ENCODE data around the gene CAMTA1.

The CAMTA1 gene

DNA sequence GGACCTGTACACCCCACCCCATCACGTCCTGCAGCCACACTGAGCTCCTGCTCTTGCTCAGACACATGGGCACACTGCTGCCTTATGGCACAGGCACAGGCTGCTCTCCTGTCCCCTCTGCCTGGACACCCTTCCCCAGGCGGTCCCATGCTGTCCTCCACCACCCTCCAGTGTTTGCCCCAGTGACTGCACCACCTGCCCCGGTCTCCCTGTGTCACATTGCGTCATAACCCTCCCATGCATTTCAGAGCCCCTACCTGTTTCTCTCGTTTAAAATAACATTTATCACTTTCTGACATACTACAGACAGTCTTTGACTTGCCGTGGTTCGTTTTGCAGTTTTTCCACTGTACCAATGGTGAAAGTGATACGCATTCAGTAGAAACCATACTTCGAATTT, 159.2 kb downstream of the CAMTA1 start:
- no peak overlapping the region for H3K27ac ChIP-seq
- no peak overlapping the region for H3K4me3 ChIP-seq

DNA sequence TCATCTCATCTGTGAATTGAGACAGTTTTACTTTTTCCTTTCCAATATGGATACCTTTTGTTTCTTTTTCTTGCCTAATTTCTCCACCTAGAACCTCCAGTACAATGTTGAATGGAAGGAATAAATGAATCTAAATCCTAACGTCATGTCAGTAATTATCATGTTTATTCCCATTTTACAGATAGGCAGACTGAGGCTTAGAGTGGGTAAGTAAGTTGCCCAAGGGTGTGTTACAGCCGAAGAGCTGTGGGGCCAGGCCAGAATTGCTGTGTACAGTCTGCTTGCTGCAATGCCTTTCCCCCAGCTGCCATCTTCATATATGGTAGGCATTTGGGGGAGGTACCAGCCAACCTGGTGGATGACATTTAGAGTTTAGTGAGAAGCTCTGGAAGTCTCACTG, 162.7 kb downstream of the CAMTA1 start:
- Histone ChIP-seq H3K4me3 (no peak overlapping the region), H3K27ac (no peak overlapping the region)

DNA sequence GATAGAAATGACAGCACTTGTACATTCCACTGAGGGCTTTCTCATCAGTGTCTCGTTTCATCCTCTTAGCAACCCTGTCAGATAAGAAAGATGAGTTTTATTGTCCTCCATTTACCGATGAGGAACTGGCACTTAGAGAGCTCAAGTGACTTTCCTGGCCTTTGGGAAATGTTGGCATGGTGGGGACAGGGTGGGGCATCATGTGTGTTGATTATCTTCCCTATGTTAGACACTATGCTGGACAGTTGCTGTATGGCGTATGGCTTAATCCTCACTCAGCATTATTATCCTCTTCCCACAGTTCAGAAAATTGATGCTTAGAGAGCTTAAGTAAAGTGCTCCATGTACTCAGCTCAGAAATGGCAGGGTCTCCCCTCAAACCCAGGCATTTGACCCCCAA, 163.2 kb downstream of the CAMTA1 start:
- H3K27ac ChIP-seq = no peak overlapping the region
- no peak overlapping the region for H3K4me3 ChIP-seq

GRCh38 chr1:6948861-6949260, 163.6 kb downstream of the CAMTA1 start:
- no peak overlapping the region for H3K27ac ChIP-seq
- H3K4me3 ChIP-seq = no peak overlapping the region

- Histone ChIP-seq H3K27ac (no peak overlapping the region), H3K4me3 (no peak overlapping the region)
Observed at GRCh38 chr1:6950001-6950765, 164.9 kb downstream of the CAMTA1 start.

DNA sequence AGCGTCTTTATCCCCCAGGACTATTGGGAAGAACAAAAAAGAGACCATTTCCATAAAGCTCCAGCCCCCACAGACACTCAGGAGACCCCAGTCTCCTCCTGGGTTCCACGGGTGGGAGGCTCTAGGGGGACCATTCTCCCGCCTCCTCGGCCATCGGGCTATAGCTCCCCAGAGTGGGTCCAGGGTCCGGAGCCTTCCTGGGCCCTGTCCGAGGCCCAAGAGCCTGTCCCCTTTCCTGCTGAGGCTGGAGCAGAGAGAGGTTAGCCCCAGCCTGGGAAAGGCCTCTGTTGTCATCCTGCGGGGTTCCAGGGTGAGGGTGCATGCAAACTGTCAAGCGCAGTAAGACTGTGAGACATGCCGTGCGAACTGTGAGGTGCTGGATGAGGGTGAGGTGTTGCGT, 166.3 kb downstream of the CAMTA1 start:
- Histone ChIP-seq H3K4me3 (no peak overlapping the region), H3K27ac (no peak overlapping the region)

- no peak overlapping the region for H3K4me3 ChIP-seq
- H3K27ac ChIP-seq = no peak overlapping the region
Observed at GRCh38 chr1:6953216-6953615, 168.0 kb downstream of the CAMTA1 start.

DNA sequence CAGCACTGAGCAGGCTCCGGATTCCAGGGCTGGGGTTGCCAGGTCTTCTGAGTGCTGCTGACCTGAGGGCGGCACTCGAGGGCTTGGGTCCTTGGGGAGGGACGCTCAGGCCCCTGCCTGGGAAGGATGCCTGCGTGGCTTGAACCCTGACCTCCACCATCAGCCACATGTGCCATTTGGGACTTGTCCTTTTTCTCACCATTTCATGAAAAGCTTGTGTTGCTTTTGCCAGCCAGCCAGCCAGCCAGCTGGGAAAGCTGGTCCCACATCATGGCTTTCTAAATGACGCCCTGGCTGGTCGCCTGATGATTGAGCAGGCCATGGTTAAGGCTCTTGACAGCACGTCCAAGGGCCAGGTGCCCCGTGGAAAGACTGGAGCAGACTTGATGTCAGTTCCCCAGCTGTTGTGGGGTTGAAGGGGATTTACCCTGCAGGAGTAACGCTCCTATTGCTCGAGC, 168.7 kb downstream of the CAMTA1 start:
- H3K4me3 ChIP-seq = no peak overlapping the region
- no peak overlapping the region for H3K27ac ChIP-seq

DNA sequence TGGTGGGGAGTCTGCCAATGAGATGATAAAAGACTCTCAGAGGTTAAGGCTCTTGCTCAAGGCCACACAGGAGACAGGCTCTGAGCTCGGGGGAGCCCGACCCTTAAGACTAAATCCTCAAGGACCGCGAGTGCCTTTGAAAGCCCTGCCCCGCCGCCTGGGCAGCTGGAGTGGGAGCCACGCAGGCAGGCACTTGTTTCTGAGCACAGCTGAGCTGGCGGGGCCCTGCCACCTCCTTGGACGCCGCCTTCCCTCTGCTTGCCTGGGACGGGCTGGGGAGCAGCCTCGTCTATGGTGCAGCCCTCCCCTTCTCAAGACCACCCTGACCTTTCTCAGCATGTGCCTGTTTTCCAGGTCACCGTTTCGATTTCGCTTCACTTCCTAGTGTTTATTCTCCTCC, 169.3 kb downstream of the CAMTA1 start:
- no peak overlapping the region for H3K4me3 ChIP-seq
- no peak overlapping the region for H3K27ac ChIP-seq

DNA sequence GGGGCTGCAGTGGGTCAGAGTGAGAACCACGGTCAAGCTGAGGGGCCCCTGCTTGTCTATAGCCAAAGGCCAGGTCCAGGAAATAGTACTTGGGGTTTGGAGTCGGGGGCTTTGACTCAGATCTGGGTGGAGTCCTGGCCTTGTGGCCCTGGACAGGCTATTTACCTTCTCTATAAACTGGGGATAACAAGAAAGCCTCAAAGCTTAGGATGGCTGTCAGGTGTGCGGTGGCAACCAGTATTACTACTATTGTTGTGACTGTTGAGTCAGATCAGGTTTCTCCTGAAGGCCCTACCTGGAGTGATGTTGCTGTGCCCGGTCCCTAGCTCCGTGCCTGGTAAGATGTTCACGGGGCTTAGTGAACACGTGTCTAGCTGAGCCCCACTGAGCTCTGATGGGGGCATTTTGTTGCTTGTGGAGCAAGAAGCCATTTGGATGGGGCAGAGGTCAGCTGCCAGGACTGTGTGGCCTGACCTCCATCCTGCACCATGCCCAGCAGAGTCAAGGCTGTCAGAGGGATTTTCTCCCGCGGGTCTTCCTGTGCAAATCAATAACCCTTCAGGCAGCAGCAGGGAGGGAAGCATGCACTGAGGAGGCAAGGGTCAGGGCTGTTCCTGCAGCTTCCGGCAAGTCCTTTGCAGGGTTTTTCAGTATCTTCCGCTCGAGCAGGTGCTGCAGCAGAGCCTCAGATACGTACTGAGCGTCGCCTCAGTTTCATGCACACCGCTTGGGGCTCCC, 170.3 kb downstream of the CAMTA1 start:
- Histone ChIP-seq H3K27ac (no peak overlapping the region), H3K4me3 (no peak overlapping the region)

- H3K27ac ChIP-seq = no peak overlapping the region
- no peak overlapping the region for H3K4me3 ChIP-seq
Observed at GRCh38 chr1:6956488-6957159, 171.4 kb downstream of the CAMTA1 start.

DNA sequence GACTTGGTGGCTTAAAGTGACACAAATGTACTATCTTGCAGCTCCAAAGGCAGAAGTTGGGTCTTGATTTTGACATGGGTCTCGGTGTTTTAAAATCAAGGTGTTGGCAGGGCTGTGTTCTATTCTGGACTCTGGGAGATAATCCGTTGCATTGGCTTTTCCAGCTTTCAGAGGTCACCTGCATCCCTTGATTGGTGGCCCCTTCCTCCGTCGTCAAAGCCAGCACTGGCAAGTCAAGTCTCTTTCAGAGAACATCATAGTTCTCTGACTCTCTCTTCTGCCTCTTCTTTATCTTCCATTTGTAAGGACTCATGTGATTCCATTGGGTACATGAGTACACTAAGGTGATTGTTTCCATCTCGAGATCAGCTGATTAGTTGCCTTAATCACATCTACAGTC, 172.1 kb downstream of the CAMTA1 start:
- no peak overlapping the region for H3K4me3 ChIP-seq
- no peak overlapping the region for H3K27ac ChIP-seq

- Histone ChIP-seq H3K27ac (no peak overlapping the region), H3K4me3 (no peak overlapping the region)
Observed at GRCh38 chr1:6958407-6959030, 173.3 kb downstream of the CAMTA1 start.

DNA sequence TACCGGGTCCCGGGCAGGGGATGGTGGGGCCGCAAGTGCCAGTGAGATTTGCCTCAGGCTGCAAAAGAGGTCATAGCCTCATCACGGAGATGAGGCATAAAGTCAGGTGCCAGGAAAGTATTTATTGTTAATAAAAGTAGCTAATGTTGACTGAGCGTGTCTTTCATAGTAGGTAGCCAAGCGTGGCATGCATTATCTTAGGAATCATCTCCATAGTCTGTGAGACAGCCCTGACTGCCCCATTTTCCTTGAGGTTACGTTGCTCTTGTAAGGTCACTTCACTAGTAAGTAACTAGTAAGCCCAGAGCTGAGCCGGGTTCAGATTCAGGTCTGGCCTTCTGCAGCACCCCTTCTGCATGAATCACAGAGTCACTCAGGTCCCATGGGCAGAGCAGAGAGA, 174.2 kb downstream of the CAMTA1 start:
- Histone ChIP-seq H3K27ac (no peak overlapping the region), H3K4me3 (no peak overlapping the region)

DNA sequence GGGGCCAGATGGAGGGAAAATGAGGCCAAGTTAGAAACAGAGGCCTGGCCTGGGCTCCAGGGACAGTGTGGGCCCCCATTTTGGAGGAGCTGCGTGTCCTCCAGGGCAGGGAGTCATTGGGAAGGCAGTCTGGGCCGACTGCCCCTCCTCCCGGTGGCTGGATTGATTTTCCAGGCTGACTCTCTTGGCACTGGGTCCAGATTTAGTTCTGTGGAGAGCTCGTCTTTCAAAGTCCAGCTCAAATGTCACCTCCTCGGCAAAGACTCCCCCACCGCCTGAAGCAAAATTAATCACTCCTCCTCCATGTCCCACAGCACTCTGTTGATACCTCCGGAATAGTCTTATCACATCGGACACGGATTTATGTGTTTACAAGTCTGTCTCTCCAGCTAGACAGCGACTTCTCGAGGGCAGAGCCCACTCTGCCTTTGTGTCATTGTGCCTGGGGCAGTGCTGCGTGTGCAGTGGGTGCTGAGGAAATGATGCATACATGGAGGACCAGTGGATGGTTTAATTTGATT, 175.1 kb downstream of the CAMTA1 start:
- H3K27ac ChIP-seq = no peak overlapping the region
- no peak overlapping the region for H3K4me3 ChIP-seq

DNA sequence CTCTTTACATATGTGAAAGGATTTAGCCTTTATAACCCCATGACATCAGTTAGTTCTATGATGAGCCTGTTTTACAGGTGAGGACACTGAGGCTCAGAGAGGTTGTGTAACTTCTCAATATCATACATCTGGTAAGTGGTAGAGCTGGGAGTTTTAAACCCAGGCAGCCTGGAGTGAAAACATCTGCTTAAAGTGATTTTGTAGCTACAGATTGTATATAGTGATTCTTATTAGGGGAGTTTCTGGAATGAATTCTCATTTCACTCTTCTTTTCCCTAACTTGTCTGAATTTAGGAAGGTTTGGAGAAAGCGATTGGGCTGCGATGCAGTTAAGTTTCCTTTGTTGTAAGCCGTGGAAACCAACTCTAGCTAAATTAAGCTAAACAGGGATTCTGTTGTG, 175.6 kb downstream of the CAMTA1 start:
- Histone ChIP-seq H3K27ac (no peak overlapping the region), H3K4me3 (no peak overlapping the region)

GRCh38 chr1:6961289-6961688, 176.0 kb downstream of the CAMTA1 start:
- H3K27ac ChIP-seq = no peak overlapping the region
- no peak overlapping the region for H3K4me3 ChIP-seq

GRCh38 chr1:6961905-6962477, 176.7 kb downstream of the CAMTA1 start:
- H3K4me3 ChIP-seq = no peak overlapping the region
- H3K27ac ChIP-seq = peak overlapping the region in 2 of 21 experiments; percentile 4 to 36

DNA sequence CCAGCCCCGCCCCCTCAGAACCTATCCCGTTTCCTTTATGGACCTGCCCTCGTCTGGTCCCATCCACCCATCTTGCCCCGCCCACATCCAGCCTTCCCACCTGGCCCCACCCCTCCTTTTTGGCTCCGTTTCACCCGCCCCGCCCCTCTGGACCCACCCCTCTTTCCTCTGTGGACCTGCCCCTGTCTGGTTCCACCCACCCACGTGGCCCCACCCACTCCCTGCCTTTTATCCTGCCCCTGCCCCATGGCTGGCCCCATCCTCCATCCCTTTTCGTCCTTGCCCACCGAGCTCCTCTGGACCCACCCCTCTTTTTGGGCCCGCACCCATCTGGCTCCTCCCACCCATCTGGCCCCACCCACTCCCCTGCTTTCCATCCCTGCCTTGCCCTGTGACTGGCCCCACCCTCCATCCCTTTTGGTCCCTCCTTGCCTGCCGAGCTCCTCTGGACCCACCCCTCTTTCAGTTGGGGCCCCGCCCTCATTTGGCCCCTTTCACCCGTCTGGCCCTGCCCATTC, 177.3 kb downstream of the CAMTA1 start:
- peak overlapping the region in 1 of 21 experiments; percentile 4 for H3K27ac ChIP-seq
- no peak overlapping the region for H3K4me3 ChIP-seq
